Neural crest cell (in vitro differentiated cells): ENCODE data around the gene RIPPLY3. TPM values are rescaled to one million over a fixed set of nuclear protein-coding genes. Genes with fewer than 3 reads are reported as not detected.

ENCODE experiments used
- DNase-seq: peaks from one replicate; pipeline ENCODE4 v3.0.0; 2021; ENCODE audit warnings: low read depth, mixed read lengths, low spot score
- H3K27ac Mint-ChIP-seq: one replicate; pipeline ENCODE4 v1.8.0; 2021; ENCODE audit warnings: mild to moderate bottlenecking, mixed read lengths; ENCODE audit not compliant: unreplicated experiment
- H3K27me3 Mint-ChIP-seq: 2 replicates; pipeline ENCODE4 v1.8.0; 2021; ENCODE audit warnings: low read depth, mild to moderate bottlenecking, mixed read lengths
- H3K36me3 Mint-ChIP-seq: 2 replicates; pipeline ENCODE4 v1.8.0; 2021; ENCODE audit warnings: low read depth, mild to moderate bottlenecking, mixed read lengths
- H3K4me1 Mint-ChIP-seq: 2 replicates; pipeline ENCODE4 v1.8.0; 2021; ENCODE audit warnings: mixed read lengths
- H3K4me3 Mint-ChIP-seq: one replicate; pipeline ENCODE4 v1.8.0; 2021; ENCODE audit warnings: mild to moderate bottlenecking, mixed read lengths
- H3K9me3 Mint-ChIP-seq: 2 replicates; pipeline ENCODE4 v1.8.0; 2021; ENCODE audit warnings: mixed read lengths
- total RNA-seq: library from RNA; stranded (reverse); gene quantifications from 2 replicates; pipeline ENCODE4 v1.2.1, GENCODE V29; 2021
- TF ChIP-seq, protein P1 (sequence below): fragments of 200-600 bp; sonication (generic); conservative IDR thresholded peaks from 2 replicates; pipeline ENCODE4 v1.5.0; 2021; ENCODE audit warnings: antibody characterized with exemption, mild to moderate bottlenecking

The RIPPLY3 gene
- total RNA-seq, 1 donor from 2014 or later = 3.2 TPM

DNA sequence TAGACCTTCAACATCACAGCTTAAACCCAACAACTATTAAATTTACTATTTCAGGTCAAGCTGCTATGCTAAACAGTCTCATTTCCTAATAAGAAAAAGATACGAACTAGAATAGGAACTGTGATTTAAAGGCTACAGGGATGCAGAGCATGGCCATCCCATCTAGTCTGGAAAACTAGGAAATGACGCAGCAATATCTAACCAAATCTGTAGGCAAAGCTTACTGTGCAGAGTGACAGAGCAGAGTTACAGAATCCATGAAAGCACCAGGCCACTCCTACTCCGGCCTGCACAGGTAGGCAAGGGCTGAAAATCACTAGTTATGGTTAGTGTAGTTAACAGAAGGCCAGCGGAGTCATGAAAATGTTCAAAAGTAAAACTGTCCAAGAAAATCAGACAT lies 42.1 kb upstream of the RIPPLY3 start:
- Mint-ChIP-seq H3K9me3 (no peaks in the 10 kb centered on the region), H3K4me3 (peak overlapping the region; percentile 73), H3K4me1 (peaks cover 16% of the 10 kb centered on the region), H3K36me3 (no peaks in the 10 kb centered on the region), H3K27me3 (peaks cover 2% of the 10 kb centered on the region), H3K27ac (no peak overlapping the region)
- TF ChIP-seq, protein P1, sequence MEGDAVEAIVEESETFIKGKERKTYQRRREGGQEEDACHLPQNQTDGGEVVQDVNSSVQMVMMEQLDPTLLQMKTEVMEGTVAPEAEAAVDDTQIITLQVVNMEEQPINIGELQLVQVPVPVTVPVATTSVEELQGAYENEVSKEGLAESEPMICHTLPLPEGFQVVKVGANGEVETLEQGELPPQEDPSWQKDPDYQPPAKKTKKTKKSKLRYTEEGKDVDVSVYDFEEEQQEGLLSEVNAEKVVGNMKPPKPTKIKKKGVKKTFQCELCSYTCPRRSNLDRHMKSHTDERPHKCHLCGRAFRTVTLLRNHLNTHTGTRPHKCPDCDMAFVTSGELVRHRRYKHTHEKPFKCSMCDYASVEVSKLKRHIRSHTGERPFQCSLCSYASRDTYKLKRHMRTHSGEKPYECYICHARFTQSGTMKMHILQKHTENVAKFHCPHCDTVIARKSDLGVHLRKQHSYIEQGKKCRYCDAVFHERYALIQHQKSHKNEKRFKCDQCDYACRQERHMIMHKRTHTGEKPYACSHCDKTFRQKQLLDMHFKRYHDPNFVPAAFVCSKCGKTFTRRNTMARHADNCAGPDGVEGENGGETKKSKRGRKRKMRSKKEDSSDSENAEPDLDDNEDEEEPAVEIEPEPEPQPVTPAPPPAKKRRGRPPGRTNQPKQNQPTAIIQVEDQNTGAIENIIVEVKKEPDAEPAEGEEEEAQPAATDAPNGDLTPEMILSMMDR = no peak
- no peak for DNase-seq

DNA sequence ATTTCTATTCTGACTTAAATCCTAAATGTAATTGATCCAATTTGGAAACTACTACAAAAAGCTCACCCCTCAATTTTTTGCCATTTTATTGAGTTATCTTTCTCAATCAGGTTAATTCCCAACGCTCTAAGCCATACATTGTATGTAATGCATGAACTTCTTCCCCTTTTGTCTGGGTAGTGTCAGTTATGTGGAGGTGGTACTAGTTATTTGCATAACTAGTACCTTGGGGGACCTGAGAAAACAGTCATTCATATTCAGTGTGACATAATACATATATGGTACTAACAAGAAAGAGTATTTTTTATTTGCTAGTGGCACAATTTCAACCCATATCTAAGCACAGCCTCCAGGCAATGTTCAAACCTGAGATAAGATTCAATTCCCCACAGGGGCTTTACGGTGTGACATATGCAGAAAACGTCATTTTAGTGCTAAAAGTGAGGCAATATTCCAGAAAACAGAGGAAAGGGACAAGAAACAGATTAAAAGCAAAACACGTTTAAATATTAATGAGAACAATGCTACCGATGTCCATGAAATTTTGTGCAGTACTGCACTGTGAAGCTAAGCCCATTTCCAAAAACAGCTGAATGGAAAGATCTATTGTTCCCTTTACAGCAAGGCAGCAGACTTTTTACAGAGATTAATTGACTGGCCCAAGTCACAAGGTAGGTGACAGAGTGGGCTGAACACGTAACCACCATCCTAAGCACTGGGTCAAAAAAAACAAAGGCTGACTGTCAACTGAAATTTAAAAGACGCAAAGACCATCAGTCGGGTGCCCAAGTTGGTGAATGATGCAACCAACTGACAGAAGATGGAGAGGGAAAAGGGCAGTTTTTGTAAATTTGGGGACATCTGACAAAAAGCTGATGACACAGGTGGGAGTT lies 41.4 kb upstream of the RIPPLY3 start:
- TF ChIP-seq, protein P1 = no peak
- no peak for DNase-seq
- H3K9me3 Mint-ChIP-seq = no peaks in the 10 kb centered on the region
- H3K27me3 Mint-ChIP-seq = peaks cover 2% of the 10 kb centered on the region
- peaks cover 16% of the 10 kb centered on the region for H3K4me1 Mint-ChIP-seq
- H3K36me3 Mint-ChIP-seq = no peaks in the 10 kb centered on the region
- H3K27ac Mint-ChIP-seq = peak overlapping the region; percentile 53
- H3K4me3 Mint-ChIP-seq = peak overlapping the region; percentile 93

DNA sequence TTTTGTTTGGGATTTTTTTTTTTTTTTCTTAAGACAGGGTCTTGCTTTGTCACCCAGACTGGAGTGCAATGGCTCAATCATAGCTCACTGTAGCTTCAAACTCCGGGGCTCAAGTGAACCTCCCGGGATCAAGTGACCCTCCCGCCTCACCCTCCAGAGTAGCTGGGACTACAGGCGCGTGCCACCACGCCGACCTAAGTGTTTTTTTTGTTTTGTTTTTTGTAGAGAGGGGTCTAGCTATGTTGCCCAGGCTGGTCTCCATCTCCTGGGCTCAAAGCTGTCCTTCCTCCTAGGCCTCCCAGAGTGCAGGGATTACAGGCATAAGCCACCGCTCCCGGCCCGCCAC lies 40.8 kb upstream of the RIPPLY3 start:
- H3K27ac Mint-ChIP-seq = no peak overlapping the region
- TF ChIP-seq, protein P1 = no peak
- H3K36me3 Mint-ChIP-seq = no peaks in the 10 kb centered on the region
- H3K9me3 Mint-ChIP-seq = no peaks in the 10 kb centered on the region
- H3K4me1 Mint-ChIP-seq = peaks cover 16% of the 10 kb centered on the region
- no peak for DNase-seq
- H3K4me3 Mint-ChIP-seq = peak overlapping the region; percentile 93
- H3K27me3 Mint-ChIP-seq = peaks cover 2% of the 10 kb centered on the region

DNA sequence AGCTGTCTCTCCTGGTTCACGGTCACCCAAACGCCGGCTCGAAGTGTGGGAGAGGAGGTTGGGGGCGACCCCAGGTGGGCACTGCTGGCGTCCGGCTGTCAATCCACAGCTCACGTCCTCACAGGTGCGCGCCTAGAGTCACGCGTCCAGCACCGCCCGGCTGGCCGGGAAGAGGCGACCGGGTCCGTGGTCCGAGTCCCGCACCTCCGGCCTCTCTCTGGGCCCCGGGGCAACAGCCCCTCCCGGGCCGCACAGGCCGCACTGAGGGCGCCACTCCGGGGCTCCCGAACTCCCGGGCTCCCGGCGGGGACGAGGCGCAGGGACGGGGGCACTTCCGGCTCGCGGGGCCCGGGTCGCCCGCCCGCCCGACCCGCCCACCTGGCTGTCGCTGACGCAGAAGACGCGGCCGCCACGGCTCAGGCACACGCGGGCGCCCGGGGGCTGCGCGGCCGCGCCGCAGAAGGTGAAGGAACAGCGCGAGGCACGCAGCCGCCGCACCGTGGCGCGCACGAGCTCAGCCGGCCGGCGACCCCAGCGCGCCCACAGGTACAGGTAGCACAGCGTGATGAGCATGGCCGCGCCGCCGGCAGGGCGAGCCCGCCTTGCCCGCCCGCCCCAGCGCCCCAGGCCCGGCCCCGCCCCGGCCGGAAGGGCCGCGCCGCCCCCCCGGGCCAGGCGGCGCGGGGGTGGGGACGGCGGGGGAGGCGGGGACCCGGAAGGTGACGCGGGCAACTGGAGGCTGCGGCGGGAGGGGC lies 40.3 kb upstream of the RIPPLY3 start, which contains the start of gene HLCS:
Gene HLCS (minus strand): TSS at position 604 of the 755 bp plus-strand sequence. CDS start 31 bp downstream, at position 573.
- Mint-ChIP-seq H3K36me3 (no peaks in the 10 kb centered on the region), H3K9me3 (no peaks in the 10 kb centered on the region), H3K4me1 (peaks cover 16% of the 10 kb centered on the region), H3K4me3 (peak within 1 kb of the TSS; percentile 93), H3K27me3 (peaks cover 2% of the 10 kb centered on the region), H3K27ac (peak within 1 kb of the TSS; percentile 53)
- TF ChIP-seq, protein P1 = peak; percentile 47
- DNase-seq = peak; percentile 40

DNA sequence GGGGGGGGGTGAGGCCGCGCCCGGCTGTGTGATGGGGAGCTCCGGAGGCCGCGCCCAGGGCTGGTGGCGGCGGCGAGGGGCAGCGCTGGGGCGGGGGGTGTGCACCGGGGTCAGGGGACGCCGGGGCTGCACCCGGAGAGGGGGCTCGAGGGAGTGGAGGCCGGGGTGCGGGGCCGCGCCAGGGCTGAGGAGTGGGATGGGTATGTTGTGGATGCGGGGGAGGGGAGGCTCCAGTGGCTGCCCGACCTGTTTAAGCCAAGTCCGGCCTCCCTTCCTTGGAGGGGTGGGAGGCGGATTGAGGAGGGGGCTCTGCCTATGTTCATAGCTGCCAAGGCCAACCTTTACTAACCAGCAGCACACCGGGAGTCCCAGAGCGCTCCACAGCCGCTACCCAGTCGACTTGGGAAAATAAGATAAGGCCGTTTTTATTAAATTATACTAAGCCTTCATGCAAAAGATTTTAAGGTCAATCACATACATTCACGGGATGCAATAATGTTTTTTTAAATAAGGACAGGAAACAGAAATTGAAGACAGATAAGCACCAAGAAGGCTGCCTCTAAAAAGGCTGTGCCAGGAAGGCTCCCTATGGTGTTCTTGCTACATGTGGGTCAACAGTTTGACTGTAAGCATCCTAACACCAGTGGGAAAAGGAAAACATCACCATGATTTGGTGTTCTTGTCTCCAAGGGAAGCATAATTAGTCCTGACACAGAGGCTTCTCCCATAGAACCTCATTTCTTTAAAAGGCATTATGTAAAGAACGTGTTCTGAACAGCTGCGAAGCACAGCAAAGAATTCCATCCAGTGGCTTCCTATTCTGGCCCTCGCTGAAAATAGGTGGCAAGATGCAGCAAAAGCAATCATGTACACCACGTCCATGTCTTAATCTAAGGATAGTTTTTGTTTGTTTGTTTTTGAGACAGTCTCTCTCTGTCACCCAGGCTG lies 39.4 kb upstream of the RIPPLY3 start:
- peak; percentile 21 for DNase-seq
- peaks cover 16% of the 10 kb centered on the region for H3K4me1 Mint-ChIP-seq
- H3K9me3 Mint-ChIP-seq = no peaks in the 10 kb centered on the region
- H3K36me3 Mint-ChIP-seq = no peaks in the 10 kb centered on the region
- peaks cover 2% of the 10 kb centered on the region for H3K27me3 Mint-ChIP-seq
- TF ChIP-seq, protein P1 = no peak
- no peak overlapping the region for H3K27ac Mint-ChIP-seq
- H3K4me3 Mint-ChIP-seq = peak overlapping the region; percentile 86
